Common myeloid progenitor, CD34-positive (primary cell): Measurements from ENCODE around the gene KCNQ2.

Experiments
- CTCF ChIA-PET: fragments of 350-600 bp; sonication (Branson Sonifier 250); formaldehyde crosslinking; loops from one replicate; lab custom pipeline; 2021; ENCODE audit warnings: antibody characterized with exemption; lab: Charles Lee
- POLR2A ChIA-PET: fragments of 350-600 bp; sonication (Branson Sonifier 250); formaldehyde crosslinking; loops from one replicate; lab custom pipeline; 2021; ENCODE audit warnings: antibody characterized with exemption; lab: Charles Lee
- DNase-seq, 3 donors: peaks; one replicate each; pipeline versions ENCODE4 v3.0.0 to v3.0.0-alpha.2; 2013
- H3K27ac ChIP-seq, 2 experiments: 1 replicate in 1 of 2; 2 replicates in 1 of 2; pipeline ENCODE4 v1.7.0; 2013; ENCODE audit warnings: inconsistent platforms in 2 of 2, low read length in 2 of 2, mild to moderate bottlenecking in 2 of 2, low read depth in 1 of 2, moderate library complexity in 1 of 2; ENCODE audit not compliant: severe bottlenecking in 2 of 2, insufficient read depth in 1 of 2, poor library complexity in 1 of 2
- H3K27me3 ChIP-seq, 5 experiments: replicated peaks in 2 of 5; 1 replicate in 3 of 5; 2 replicates in 2 of 5; pipeline versions ENCODE4 v1.6.1 to v1.7.0; 2013; ENCODE audit warnings: low read length in 4 of 5, mild to moderate bottlenecking in 2 of 5, moderate library complexity in 2 of 5, inconsistent platforms in 1 of 5; ENCODE audit not compliant: insufficient read depth in 5 of 5, control insufficient read depth in 4 of 5
- H3K36me3 ChIP-seq, 4 experiments: 1 replicate in 2 of 4; 2 replicates in 2 of 4; pipeline versions ENCODE4 v1.6.1 to v1.7.0; 2013; ENCODE audit warnings: low read length in 3 of 4, control low read depth in 1 of 4, mild to moderate bottlenecking in 1 of 4; ENCODE audit not compliant: control insufficient read depth in 4 of 4, insufficient read depth in 4 of 4
- H3K4me1 ChIP-seq, 4 experiments: 1 replicate in 3 of 4; 2 replicates in 1 of 4; pipeline versions ENCODE4 v1.6.1 to v1.7.1; 2013; ENCODE audit warnings: low read length in 3 of 4, mild to moderate bottlenecking in 3 of 4, control low read depth in 1 of 4, inconsistent platforms in 1 of 4, moderate library complexity in 1 of 4; ENCODE audit not compliant: control insufficient read depth in 4 of 4, insufficient read depth in 4 of 4; ENCODE audit errors: control extremely low read depth in 1 of 4
- H3K4me3 ChIP-seq, 7 experiments: 1 replicate in 4 of 7; 2 replicates in 3 of 7; pipeline versions ENCODE4 v1.5.1 to v1.7.0; 2013; ENCODE audit warnings: mild to moderate bottlenecking in 7 of 7, low read length in 6 of 7, moderate library complexity in 6 of 7, inconsistent platforms in 2 of 7, low read depth in 2 of 7, control low read depth in 1 of 7; ENCODE audit not compliant: insufficient read depth in 4 of 7, control insufficient read depth in 1 of 7; ENCODE audit errors: extremely low read depth in 1 of 7
- H3K9me3 ChIP-seq, 5 experiments: 1 replicate in 4 of 5; 2 replicates in 1 of 5; pipeline versions ENCODE4 v1.6.1 to v1.7.1; 2013; ENCODE audit warnings: low read length in 4 of 5, mild to moderate bottlenecking in 2 of 5, inconsistent platforms in 1 of 5, low read depth in 1 of 5, moderate library complexity in 1 of 5; ENCODE audit not compliant: control insufficient read depth in 4 of 5, insufficient read depth in 2 of 5; ENCODE audit errors: control extremely low read depth in 1 of 5
- WGBS: methylation state at CpG from one replicate; pipeline ENCODE4 v1.1.5; 2013; ENCODE audit not compliant: insufficient coverage; 5-methylcytosine and 5-hydroxymethylcytosine counted together

Gene KCNQ2

GRCh38 chr20:63398744-63399514 is 73.5 kb downstream of the KCNQ2 start:
- Histone ChIP-seq H3K36me3 (no peaks in the 10 kb centered on the region), H3K9me3 (no peaks in the 10 kb centered on the region), H3K27ac (no peak overlapping the region), H3K27me3 (peaks cover 0 to 8% (median 0%) of the 10 kb centered on the region in 5 experiments), H3K4me1 (peaks cover 0 to 14% (median 8%) of the 10 kb centered on the region in 4 experiments), H3K4me3 (no peak overlapping the region)
- DNase-seq = no peak
- CTCF ChIA-PET = interaction anchor here (0.8 kb wide), 1 partner anchor 17 kb away, joined by 3 read pairs; no protein-coding TSS in a partner anchor
- 97% methylated on average over 21 of the region's 27 CpGs for WGBS
- POLR2A ChIA-PET = no interaction called here

GRCh38 chr20:63397946-63398450 is 74.5 kb downstream of the KCNQ2 start:
- H3K27me3 ChIP-seq = peaks cover 0 to 9% (median 0%) of the 10 kb centered on the region in 5 experiments

GRCh38 chr20:63397155-63397843 is 75.2 kb downstream of the KCNQ2 start:
- no peak for DNase-seq
- H3K4me1 ChIP-seq = peaks cover 0 to 17% (median 10%) of the 10 kb centered on the region in 4 experiments
- H3K9me3 ChIP-seq = no peaks in the 10 kb centered on the region
- no peak overlapping the region for H3K27ac ChIP-seq
- no peaks in the 10 kb centered on the region for H3K36me3 ChIP-seq
- no peak overlapping the region for H3K4me3 ChIP-seq
- POLR2A ChIA-PET = interaction anchor here (0.7 kb wide), 1 partner anchor 158 kb away, joined by 3 read pairs; no protein-coding TSS in a partner anchor
- peaks cover 0 to 9% (median 0%) of the 10 kb centered on the region in 5 experiments for H3K27me3 ChIP-seq
- CTCF ChIA-PET = no interaction called here
- 96% methylated on average over 28 of the region's 30 CpGs for WGBS

More at GRCh38 chr20:63397946-63398450, 74.5 kb downstream of the KCNQ2 start:
- Histone ChIP-seq H3K4me3 (no peak overlapping the region), H3K9me3 (no peaks in the 10 kb centered on the region), H3K27ac (no peak overlapping the region), H3K36me3 (no peaks in the 10 kb centered on the region), H3K4me1 (peaks cover 0 to 17% (median 10%) of the 10 kb centered on the region in 4 experiments)
- DNase-seq = no peak
- ChIA-PET POLR2A (no interaction called here), CTCF (no interaction called here)
- 96% methylated on average over 20 of the region's 25 CpGs for WGBS

- Histone ChIP-seq H3K4me3 (no peak overlapping the region), H3K9me3 (peaks cover 0 to 2% (median 0%) of the 10 kb centered on the region in 5 experiments), H3K4me1 (peaks cover 0 to 17% (median 10%) of the 10 kb centered on the region in 4 experiments), H3K27ac (no peak overlapping the region), H3K36me3 (no peaks in the 10 kb centered on the region), H3K27me3 (peaks cover 0 to 6% (median 0%) of the 10 kb centered on the region in 5 experiments)
- ChIA-PET CTCF (no interaction called here), POLR2A (no interaction called here)
- WGBS = 97% methylated on average over 8 of the region's 12 CpGs
- DNase-seq = no peak
These were observed 76.2 kb downstream of the KCNQ2 start for GRCh38 chr20:63396300-63396699.

- no peak for DNase-seq
- H3K4me3 ChIP-seq = no peak overlapping the region
- H3K9me3 ChIP-seq = peaks cover 0 to 4% (median 0%) of the 10 kb centered on the region in 5 experiments
- ChIA-PET CTCF (no interaction called here), POLR2A (no interaction called here)
- WGBS = 94% methylated on average over 14 of the region's 14 CpGs
- H3K4me1 ChIP-seq = peaks cover 0 to 17% (median 10%) of the 10 kb centered on the region in 4 experiments
- H3K36me3 ChIP-seq = no peaks in the 10 kb centered on the region
- H3K27me3 ChIP-seq = peaks cover 0 to 6% (median 0%) of the 10 kb centered on the region in 5 experiments
- H3K27ac ChIP-seq = no peak overlapping the region
These were observed 76.7 kb downstream of the KCNQ2 start for GRCh38 chr20:63395723-63396122.

- CTCF ChIA-PET = interaction anchor here (0.9 kb wide), 1 partner anchor 11 kb away, joined by 3 read pairs; no protein-coding TSS in a partner anchor
- 89% methylated on average over 18 of the region's 22 CpGs for WGBS
These were observed 77.5 kb downstream of the KCNQ2 start for GRCh38 chr20:63394920-63395455.

More at GRCh38 chr20:63394920-63395455, 77.5 kb downstream of the KCNQ2 start:
- no peaks in the 10 kb centered on the region for H3K36me3 ChIP-seq
- no peak overlapping the region for H3K4me3 ChIP-seq
- DNase-seq = no peak
- H3K4me1 ChIP-seq = peaks cover 0 to 17% (median 10%) of the 10 kb centered on the region in 4 experiments
- H3K27me3 ChIP-seq = peaks cover 0 to 6% (median 0%) of the 10 kb centered on the region in 5 experiments
- peaks cover 0 to 4% (median 0%) of the 10 kb centered on the region in 5 experiments for H3K9me3 ChIP-seq
- POLR2A ChIA-PET = no interaction called here
- no peak overlapping the region for H3K27ac ChIP-seq
